ENCODE data around the gene HTR1B.
A peak's percentile ranks its signal among the peaks of the same experiment; 100 is the strongest.

The HTR1B gene

DNA sequence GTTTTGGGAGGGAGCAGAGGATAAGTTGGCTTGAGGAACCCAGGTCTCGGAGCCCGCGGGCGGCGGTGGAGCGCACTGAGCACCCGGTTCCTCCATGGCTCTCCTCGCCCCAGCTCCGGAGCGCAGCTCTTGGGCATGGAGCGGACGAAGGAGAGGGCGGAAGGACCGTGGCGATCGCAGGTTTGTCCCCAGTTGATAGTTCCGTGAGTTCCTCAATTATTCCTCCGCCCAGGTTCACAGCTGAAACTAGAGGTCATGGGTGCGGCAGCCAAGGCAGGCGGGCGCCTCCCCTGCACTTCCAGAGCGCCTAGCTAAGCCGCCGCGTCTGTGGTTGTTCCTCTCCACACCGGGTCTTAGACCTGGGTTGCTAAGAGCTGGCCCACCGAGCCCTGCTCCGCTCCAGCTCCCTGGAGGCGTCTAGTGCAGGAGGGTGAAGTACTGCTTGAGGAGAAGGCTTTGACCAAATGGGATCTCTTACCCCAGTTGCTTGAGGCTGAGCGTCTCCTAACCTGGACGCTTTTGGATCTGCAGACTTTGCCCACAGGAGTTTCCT, at the start of gene HTR1B:
Gene HTR1B, minus strand, starts transcription at position 184 of the 553 bp plus-strand sequence. Its CDS starts 88 bp downstream, at position 96.
- no peak for DNase-seq (ENCODE audit: low read depth, low spot score)

GRCh38 chr6:77512554-77512953, 49.3 kb upstream of the HTR1B start:
- no peak for DNase-seq (ENCODE audit: low read depth, low spot score)

GRCh38 chr6:77511860-77512259, 48.6 kb upstream of the HTR1B start:
- no peak for DNase-seq (ENCODE audit: low read depth, low spot score)

DNA sequence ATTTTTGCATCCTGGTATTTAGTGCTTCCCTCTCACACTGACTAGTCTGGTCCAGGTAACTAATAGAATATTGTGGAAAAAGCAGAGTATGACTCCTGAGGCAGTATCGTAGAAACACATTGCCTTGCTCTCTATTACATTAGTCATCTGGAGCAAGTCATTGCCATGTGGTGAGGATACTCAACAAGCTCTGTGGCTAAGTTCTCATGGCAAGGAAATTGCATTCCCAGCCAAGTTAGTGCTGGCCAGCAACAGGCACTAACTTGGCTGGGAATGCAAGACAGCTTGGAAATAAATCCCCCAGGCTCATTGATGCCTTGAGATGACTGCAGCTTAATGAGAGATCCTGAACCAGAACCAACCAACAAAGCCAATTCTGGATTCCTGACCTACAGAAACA, 39.7 kb upstream of the HTR1B start:
- no peak for DNase-seq (ENCODE audit: low read depth, low spot score)

GRCh38 chr6:77492530-77492929, 29.2 kb upstream of the HTR1B start:
- no peak for DNase-seq (ENCODE audit: low read depth, low spot score)

DNA sequence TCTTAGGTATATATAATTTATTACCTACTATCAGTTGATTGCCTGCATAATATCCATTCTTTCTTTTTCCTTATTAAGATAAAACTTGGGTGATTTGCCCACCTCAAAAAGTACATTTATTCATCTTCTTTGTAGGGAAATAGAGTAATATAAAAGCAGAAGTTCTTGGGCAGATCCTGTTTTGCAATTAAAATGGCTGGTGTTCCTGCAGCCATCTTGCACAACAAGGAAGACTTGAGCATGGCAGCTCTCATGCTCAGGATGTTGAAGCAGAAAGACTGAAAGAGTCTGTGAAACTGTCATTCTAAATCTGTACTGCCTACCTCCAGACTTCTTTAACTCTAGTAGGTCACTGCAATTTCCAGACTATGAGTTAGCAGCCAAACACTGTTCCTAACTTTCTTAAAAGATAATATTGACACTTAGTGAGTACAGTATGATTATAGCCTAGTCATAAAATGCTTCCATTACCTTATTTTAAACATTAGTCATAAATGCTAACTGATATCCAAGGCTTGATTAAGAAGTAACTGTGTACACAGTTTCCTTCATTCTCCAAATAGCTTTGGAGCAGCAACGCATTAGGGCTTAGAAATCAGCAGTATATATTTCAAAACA, 24.6 kb upstream of the HTR1B start:
- no peak for DNase-seq (ENCODE audit: low read depth, low spot score)

DNA sequence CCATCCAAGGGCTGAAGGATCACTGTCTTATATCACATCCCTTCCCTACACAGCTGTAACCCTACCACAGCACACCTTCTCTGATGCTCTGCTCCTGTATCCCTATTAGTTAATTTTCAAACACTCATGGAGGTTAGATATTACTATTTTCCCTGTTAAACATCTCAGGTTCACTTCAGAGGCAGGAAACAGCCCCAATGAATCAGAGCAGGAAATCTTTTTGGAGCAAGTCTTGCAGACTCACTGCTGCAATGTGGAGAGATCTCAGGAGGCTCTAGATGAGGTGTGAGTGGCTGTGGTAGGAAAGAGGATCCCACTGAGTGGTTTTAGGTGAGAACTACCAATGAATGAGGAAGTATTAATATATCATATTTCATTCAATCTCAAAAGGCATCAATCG, 19.7 kb upstream of the HTR1B start:
- DNase-seq (ENCODE audit: low read depth, low spot score), result no peak

DNA sequence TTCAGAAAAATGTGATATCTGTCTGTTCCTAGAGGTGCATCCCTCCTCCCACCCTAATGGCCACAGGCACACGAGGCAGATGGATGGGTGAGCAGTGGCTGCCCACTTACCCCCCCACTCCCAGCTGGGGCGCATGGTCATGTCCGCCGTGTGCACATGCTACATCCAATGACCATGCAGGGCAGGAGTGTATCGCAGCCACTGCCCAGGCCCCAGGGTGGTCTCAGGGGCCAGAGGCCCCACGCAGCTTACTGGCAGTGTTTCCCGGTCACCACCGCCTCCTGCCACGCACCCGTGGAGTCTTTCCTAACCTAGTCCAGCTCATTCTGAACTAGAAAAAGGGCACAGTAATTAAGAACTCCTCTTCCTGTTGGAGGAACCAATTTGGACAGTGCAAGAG, 11.7 kb upstream of the HTR1B start:
- no peak for DNase-seq (ENCODE audit: low read depth, low spot score)

DNA sequence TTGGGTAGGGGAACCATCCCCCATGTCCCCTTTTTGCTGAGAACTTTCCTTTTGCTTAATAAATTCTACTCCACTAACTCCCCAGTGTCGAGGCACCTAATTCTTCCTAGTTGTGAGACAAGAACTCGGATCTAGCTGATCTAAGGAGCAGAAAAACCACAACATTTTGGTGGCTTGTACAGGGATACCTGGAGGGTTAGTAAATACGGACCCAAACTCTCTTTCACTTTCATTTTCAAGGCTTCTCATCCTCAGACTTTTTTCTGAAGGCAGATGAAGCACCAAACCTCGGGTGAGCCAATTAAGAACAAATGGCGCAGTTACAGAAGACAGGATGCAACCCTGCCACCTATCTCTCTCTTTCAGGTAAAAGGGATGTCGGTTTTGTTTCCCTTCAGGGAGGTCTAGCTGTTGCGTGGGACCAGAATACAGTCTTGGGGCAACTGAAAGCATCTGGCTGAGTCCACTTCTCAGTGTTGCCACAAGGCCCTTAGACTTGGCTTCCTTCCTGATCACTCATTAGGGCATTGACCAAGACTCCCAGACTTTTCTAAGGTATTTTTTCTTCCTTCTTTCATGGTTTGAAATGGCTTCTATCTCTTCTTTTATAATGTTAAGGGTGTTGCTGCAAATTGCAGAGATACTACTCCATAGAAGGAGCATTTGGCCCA, 11.1 kb upstream of the HTR1B start:
- no peak for DNase-seq (ENCODE audit: low read depth, low spot score)

GRCh38 chr6:77470983-77471382, 7.7 kb upstream of the HTR1B start:
- DNase-seq (ENCODE audit: low read depth, low spot score), result no peak

DNA sequence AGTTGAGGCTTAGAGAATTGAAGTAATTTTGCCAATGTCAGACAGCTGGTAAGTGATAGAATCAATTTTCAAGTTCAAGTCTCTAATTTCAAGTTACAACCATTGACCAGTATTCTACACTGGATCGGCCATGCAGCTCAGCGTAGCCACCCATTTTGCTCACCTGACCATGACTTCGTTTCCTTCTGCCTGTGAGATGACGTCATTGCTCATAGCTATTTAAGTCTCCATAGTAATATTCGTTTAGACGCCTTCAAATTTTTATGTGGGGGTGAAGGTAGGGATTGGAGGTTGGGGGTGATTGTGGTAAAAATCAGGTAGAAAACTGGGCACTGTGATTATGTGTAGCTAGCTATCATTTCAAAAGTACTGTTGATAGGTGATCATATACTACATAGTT, 5.6 kb upstream of the HTR1B start:
- DNase-seq (ENCODE audit: low read depth, low spot score), result no peak

GRCh38 chr6:77466451-77467437, 3.5 kb upstream of the HTR1B start:
- no peak for DNase-seq (ENCODE audit: low read depth, low spot score)

DNA sequence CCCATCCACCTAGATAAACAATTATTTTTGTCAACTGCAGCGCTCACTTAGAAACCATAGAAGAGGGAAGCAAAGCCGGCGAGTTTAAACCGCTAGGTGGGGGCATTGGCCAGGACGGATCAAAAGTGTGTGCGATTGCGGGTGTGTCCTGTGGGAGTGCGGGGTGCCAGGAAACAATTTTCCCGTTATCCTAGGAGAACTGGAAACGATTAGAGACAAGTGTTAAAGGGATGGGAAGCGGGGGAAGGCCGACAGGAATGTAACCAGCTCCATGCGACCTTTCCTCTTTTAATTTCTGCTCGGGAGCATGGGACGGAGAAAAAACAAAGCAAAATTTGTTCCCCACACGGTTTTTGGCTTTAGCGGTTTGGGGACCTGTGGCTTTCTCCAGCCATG, 2.8 kb upstream of the HTR1B start:
- DNase-seq (ENCODE audit: low read depth, low spot score), result no peak

- no peak for DNase-seq (ENCODE audit: low read depth, low spot score)
These were observed 1.2 kb upstream of the HTR1B start for GRCh38 chr6:77464495-77464867.

GRCh38 chr6:77463861-77464494, 687 bp upstream of the HTR1B start:
- no peak for DNase-seq (ENCODE audit: low read depth, low spot score)

- DNase-seq (ENCODE audit: low read depth, low spot score), result no peak
These were observed 658 bp downstream of the HTR1B start for GRCh38 chr6:77462359-77463307.

- DNase-seq (ENCODE audit: low read depth, low spot score), result no peak
These were observed 1.5 kb downstream of the HTR1B start for GRCh38 chr6:77461796-77462195.

DNA sequence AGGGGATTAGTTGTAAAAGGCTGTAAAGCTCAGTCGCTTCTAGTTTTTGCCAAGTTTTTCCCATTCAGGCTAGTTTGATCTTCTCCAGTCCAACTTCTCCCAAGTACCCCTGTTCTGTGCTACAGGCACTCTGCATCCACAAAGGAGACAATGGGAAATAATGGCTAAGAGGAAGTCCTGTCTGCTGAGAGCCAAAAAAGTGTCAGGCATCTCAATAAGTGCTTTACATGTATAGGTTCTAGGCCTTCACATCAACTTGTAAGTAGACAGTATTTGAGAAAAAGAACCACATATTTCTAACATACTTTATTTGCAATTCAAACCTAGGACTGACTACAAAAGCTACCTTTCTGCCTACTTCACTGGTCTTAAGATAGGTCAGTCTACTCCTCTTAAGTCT, 4.9 kb downstream of the HTR1B start:
- DNase-seq (ENCODE audit: low read depth, low spot score), result no peak

- DNase-seq (ENCODE audit: low read depth, low spot score), result peak; percentile 86
These were observed 5.5 kb downstream of the HTR1B start for GRCh38 chr6:77457720-77458349.
